Coronary artery (tissue), 2 donors: ENCODE measurements around the gene HOXC9.

Experiments
- DNase-seq: peaks from one replicate; pipeline ENCODE4 v3.0.0-alpha.2; 2017; ENCODE audit warnings: low spot score
- H3K27ac ChIP-seq, 2 donors: fragments of 200-600 bp; sonication (generic); one replicate each; pipeline ENCODE4 v1.5.1; 2016 to 2019
- H3K4me3 ChIP-seq: fragments of 200-600 bp; sonication (generic); 2 replicates; pipeline ENCODE4 v1.5.1; 2016; ENCODE audit warnings: mild to moderate bottlenecking, moderate library complexity
- TF ChIP-seq, protein P1 (sequence below): fragments of 200-600 bp; sonication (generic); IDR thresholded peaks from one replicate; pipeline ENCODE4 v1.5.1; 2019; ENCODE audit warnings: antibody characterized with exemption

HOXC9 gene

GRCh38 chr12:53977596-53978445, 22.1 kb upstream of the HOXC9 start:
- TF ChIP-seq, protein P1, sequence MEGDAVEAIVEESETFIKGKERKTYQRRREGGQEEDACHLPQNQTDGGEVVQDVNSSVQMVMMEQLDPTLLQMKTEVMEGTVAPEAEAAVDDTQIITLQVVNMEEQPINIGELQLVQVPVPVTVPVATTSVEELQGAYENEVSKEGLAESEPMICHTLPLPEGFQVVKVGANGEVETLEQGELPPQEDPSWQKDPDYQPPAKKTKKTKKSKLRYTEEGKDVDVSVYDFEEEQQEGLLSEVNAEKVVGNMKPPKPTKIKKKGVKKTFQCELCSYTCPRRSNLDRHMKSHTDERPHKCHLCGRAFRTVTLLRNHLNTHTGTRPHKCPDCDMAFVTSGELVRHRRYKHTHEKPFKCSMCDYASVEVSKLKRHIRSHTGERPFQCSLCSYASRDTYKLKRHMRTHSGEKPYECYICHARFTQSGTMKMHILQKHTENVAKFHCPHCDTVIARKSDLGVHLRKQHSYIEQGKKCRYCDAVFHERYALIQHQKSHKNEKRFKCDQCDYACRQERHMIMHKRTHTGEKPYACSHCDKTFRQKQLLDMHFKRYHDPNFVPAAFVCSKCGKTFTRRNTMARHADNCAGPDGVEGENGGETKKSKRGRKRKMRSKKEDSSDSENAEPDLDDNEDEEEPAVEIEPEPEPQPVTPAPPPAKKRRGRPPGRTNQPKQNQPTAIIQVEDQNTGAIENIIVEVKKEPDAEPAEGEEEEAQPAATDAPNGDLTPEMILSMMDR, result no peak
- no peak overlapping the region for H3K4me3 ChIP-seq
- DNase-seq, result no peak
- no peak overlapping the region for H3K27ac ChIP-seq

DNA sequence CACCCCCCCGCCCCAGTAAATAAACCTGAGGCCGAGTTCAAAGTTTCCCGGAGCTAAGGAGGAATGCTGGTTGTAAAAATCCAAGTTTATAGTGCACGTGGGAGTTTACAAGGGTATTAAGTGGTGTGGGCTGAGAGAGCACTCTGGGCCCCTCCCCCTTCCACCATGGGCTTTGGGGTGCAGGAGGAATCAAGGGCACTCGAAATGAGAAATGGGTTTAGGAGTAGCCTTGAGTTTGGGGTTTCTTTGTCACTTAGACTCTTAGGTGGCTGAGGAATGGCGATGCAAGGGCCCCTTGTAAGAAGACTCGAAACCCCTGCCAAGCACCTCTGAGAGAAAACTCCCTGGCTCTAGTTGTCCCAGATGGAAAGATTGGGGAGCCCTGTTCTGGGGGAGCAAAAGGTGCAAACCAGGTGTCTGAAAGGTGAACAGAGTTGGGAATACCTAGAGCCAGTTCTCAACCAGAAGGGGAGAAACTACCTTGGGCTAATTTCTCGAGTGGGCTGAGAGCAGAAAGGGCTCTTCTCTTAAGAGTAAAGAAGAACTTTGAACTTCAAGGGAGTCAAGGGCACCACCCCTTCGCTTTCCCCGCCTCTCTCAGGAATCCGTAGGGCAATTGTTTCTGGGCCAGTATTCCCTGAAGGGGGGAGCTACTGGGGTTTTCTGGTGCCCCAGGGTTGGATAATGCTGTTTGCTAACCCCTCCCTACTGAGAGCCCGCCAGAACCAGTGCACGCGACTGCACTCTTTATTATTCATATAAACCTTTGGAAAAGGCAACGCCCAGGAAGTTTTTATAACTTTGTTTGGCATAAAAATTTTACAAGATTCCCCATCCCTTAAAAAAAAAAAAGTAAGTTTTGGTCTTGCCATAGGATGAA, 21.2 kb upstream of the HOXC9 start:
- DNase-seq, result no peak
- Histone ChIP-seq H3K4me3 (no peak overlapping the region), H3K27ac (no peak overlapping the region)
- TF ChIP-seq, protein P1, result no peak

GRCh38 chr12:53980104-53980801, 19.7 kb upstream of the HOXC9 start:
- Histone ChIP-seq H3K4me3 (no peak overlapping the region), H3K27ac (no peak overlapping the region)
- TF ChIP-seq, protein P1, result no peak
- no peak for DNase-seq

GRCh38 chr12:53980802-53981496, 19.0 kb upstream of the HOXC9 start:
- H3K27ac ChIP-seq, result no peak overlapping the region
- TF ChIP-seq, protein P1, result no peak
- no peak for DNase-seq
- H3K4me3 ChIP-seq, result no peak overlapping the region

DNA sequence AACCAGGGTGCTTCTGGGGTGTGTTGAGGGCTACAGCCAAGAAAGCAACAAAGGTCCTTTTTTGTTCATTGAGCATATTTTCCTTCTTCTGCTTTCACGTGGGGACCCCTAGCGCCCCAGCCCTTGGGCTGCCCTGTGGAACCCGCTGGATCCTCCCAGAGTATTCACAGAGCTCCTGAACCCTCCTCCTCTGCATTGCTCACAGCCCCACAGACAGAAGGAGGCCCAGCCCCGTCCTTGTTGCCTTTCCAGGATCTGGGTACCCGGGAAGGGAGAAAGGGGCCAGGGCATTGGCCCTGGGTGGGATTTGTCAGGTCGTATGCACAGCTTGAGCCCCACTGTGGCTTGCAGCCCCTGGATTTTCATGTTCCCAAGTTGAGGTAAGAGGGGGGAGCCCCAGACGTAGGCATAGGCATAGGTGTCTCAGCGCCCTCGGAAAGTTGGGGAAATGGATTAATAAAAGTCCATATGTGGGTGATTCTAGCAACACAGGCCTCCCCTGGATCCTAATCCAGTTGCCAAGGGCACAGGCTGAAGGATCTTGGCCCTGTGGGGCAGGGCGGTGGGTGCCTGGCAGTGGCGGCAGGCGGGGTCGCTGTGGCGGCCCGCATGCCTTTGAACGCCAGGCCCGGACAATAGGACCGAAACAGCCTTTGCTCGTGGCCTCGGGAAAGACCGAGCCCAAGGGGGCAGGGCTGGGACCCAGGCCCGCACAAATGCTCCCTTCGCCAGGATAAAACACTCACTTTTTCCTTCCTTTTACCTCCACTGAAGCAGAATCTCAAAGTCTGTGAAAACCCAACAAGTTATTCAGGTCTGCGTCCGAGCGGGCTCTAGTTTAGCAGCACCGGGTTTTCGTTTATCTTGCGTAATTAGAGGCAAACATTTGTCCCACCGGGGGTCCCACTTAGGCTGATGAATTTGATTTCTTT, 18.1 kb upstream of the HOXC9 start:
- TF ChIP-seq, protein P1, result no peak
- Histone ChIP-seq H3K4me3 (no peak overlapping the region), H3K27ac (no peak overlapping the region)
- DNase-seq, result no peak
